Activated CD8-positive, alpha-beta memory T cell treated with anti-CD3 and anti-CD28 coated beads, Interleukin-2, amount 50 U/mL, for 24 hours (primary cell): ENCODE results near the gene SMOC2.
"Not testable (repeated sequence)": the region's sequence is repeated elsewhere in the genome, so short reads cannot be mapped to it uniquely, and the experiment has no call there.

ENCODE experiments used
- DNase-seq: peaks from one replicate; pipeline ENCODE4 v3.0.0-alpha.2; 2020; ENCODE audit errors: extremely low read depth

The SMOC2 gene

GRCh38 chr6:168600381-168600780 lies 159.4 kb downstream of the SMOC2 start:
- DNase-seq, result no peak

GRCh38 chr6:168601111-168601510 lies 160.1 kb downstream of the SMOC2 start:
- no peak for DNase-seq

GRCh38 chr6:168601546-168601945 lies 160.6 kb downstream of the SMOC2 start:
- no peak for DNase-seq

GRCh38 chr6:168602576-168602975 lies 161.6 kb downstream of the SMOC2 start:
- DNase-seq, result no peak

GRCh38 chr6:168603234-168603633 lies 162.2 kb downstream of the SMOC2 start:
- no peak for DNase-seq

- no peak for DNase-seq
Observed at GRCh38 chr6:168605964-168606363, 165.0 kb downstream of the SMOC2 start.

- DNase-seq, result no peak
Observed at GRCh38 chr6:168606722-168607121, 165.7 kb downstream of the SMOC2 start.

GRCh38 chr6:168607272-168608112 lies 166.5 kb downstream of the SMOC2 start:
- DNase-seq, result no peak

GRCh38 chr6:168608113-168608400 lies 167.1 kb downstream of the SMOC2 start:
- DNase-seq, result no peak

GRCh38 chr6:168609026-168609685 lies 168.2 kb downstream of the SMOC2 start:
- DNase-seq, result no peak

- DNase-seq, result no peak
Observed at GRCh38 chr6:168609914-168610490, 169.0 kb downstream of the SMOC2 start.

- not testable (repeated sequence) for DNase-seq
Observed at GRCh38 chr6:168610966-168611365, 170.0 kb downstream of the SMOC2 start.

- no peak for DNase-seq
Observed at GRCh38 chr6:168611691-168612090, 170.7 kb downstream of the SMOC2 start.

GRCh38 chr6:168612586-168612985 lies 171.6 kb downstream of the SMOC2 start:
- DNase-seq, result no peak

GRCh38 chr6:168615837-168616236 lies 174.9 kb downstream of the SMOC2 start:
- DNase-seq, result no peak

- DNase-seq, result no peak
Observed at GRCh38 chr6:168616816-168617765, 176.1 kb downstream of the SMOC2 start.

- no peak for DNase-seq
Observed at GRCh38 chr6:168618546-168619315, 177.7 kb downstream of the SMOC2 start.

GRCh38 chr6:168619560-168620314 lies 178.8 kb downstream of the SMOC2 start:
- DNase-seq, result no peak

- no peak for DNase-seq
Observed at GRCh38 chr6:168620578-168620977, 179.6 kb downstream of the SMOC2 start.

GRCh38 chr6:168623736-168624135 lies 182.8 kb downstream of the SMOC2 start:
- no peak for DNase-seq
